NCI-H748 treated with DMSO at 0.1 percent for 48 hours (cell line): ENCODE data around the gene DTX3.
"Not testable (repeated sequence)": the region's sequence is repeated elsewhere in the genome, so short reads cannot be mapped to it uniquely, and the experiment has no call there.

Source experiments
- DNase-seq: peaks from one replicate; lab custom pipeline; 2025; lab: John Stamatoyannopoulos, UW

DTX3 gene

GRCh38 chr12:57604454-57604991 is at the start of gene DTX3:
TSS of gene DTX3 (plus strand) at chr12:57604824. CDS start at chr12:57606518, 1,694 bp downstream.
- no peak for DNase-seq

GRCh38 chr12:57554897-57555296 is 49.7 kb upstream of the DTX3 start:
- no peak for DNase-seq

- no peak for DNase-seq
These were observed 45.8 kb upstream of the DTX3 start for GRCh38 chr12:57558864-57559263.

- DNase-seq: no peak
These were observed 44.1 kb upstream of the DTX3 start for GRCh38 chr12:57560516-57560915.

GRCh38 chr12:57561117-57561516 is 43.5 kb upstream of the DTX3 start:
- DNase-seq: not testable (repeated sequence)

GRCh38 chr12:57563358-57563757 is 41.3 kb upstream of the DTX3 start:
- DNase-seq: no peak

- DNase-seq: no peak
These were observed 40.4 kb upstream of the DTX3 start for GRCh38 chr12:57564178-57564740.

GRCh38 chr12:57568838-57569237 is 35.8 kb upstream of the DTX3 start:
- no peak for DNase-seq

GRCh38 chr12:57569858-57570257 is 34.8 kb upstream of the DTX3 start:
- no peak for DNase-seq

GRCh38 chr12:57570438-57570837 is 34.2 kb upstream of the DTX3 start:
- DNase-seq: not testable (repeated sequence)

- DNase-seq: no peak
These were observed 32.5 kb upstream of the DTX3 start for GRCh38 chr12:57571926-57572762.

GRCh38 chr12:57574795-57575194 is 29.8 kb upstream of the DTX3 start:
- no peak for DNase-seq

GRCh38 chr12:57575771-57576612 is 28.6 kb upstream of the DTX3 start:
- no peak for DNase-seq

- DNase-seq: no peak
These were observed 27.9 kb upstream of the DTX3 start for GRCh38 chr12:57576613-57577160.

- no peak for DNase-seq
These were observed 26.5 kb upstream of the DTX3 start for GRCh38 chr12:57577981-57578758.

GRCh38 chr12:57579011-57579410 is 25.6 kb upstream of the DTX3 start:
- no peak for DNase-seq

GRCh38 chr12:57579677-57580465 is 24.8 kb upstream of the DTX3 start:
- no peak for DNase-seq

GRCh38 chr12:57580466-57580795 is 24.2 kb upstream of the DTX3 start:
- no peak for DNase-seq

- DNase-seq: no peak
These were observed 22.8 kb upstream of the DTX3 start for GRCh38 chr12:57581802-57582201.

GRCh38 chr12:57582440-57582839 is 22.2 kb upstream of the DTX3 start:
- no peak for DNase-seq
